NCI-H1105 (cell line): ENCODE results near the gene CEACAM20.
"Not testable (repeated sequence)": the region's sequence is repeated elsewhere in the genome, so short reads cannot be mapped to it uniquely, and the experiment has no call there.

ENCODE experiments used
- DNase-seq: peaks from one replicate; lab custom pipeline; 2025; lab: John Stamatoyannopoulos, UW

Gene CEACAM20

DNA sequence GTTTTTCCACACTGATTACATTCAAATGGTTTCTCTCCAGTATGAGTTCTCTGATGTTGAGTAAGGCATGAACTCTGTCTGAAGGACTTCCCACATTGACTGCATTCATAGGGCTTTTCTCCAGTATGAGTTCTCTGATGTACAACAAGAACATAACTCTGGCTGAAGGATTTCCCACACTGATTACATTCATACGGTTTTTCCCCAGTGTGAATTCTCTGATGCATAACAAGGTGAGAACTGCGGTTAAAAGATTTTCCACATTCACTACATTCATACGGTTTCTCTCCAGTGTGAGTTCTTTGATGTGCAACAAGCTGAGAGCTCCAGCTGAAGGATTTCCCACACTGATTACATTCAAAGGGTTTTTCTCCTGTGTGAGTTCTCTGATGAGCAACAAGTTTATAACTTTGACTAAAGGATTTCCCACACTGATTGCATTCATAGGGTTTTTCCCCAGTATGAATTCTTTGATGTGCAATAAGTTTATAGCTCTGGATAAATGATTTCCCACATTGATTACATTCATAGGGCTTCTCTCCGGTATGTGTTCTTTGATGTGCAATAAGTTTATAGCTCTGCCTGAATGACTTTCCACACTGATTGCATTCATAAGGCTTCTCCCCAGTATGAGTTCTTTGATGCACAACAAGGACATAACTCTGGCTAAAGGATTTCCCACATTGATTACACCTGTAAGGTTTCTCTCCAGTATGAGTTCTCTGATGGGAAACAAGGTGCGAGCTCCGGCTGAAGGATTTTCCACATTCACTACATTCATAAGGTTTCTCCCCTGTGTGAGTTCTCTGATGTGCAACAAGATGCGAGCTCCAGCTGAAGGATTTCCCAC is 52.7 kb downstream of the CEACAM20 start:
- DNase-seq, result peak; percentile 29

DNA sequence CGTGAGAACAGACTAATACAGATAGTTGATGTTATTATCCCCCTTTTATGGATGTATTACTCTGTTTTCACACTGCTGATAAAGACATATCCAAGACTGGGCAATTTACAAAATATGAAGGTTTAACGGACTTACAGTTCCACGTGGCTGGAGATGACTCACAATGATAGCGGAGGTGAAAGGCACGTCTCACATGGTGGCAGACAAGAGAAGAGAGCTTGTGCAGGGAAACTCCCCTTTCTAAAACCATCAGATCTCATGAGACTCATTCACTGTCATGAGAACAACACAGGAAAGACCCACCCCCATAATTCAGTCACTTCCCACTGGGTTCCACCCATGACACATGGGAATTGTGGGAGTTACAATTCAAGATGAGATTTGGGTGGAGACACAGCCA is 60.7 kb downstream of the CEACAM20 start:
- not testable (repeated sequence) for DNase-seq

DNA sequence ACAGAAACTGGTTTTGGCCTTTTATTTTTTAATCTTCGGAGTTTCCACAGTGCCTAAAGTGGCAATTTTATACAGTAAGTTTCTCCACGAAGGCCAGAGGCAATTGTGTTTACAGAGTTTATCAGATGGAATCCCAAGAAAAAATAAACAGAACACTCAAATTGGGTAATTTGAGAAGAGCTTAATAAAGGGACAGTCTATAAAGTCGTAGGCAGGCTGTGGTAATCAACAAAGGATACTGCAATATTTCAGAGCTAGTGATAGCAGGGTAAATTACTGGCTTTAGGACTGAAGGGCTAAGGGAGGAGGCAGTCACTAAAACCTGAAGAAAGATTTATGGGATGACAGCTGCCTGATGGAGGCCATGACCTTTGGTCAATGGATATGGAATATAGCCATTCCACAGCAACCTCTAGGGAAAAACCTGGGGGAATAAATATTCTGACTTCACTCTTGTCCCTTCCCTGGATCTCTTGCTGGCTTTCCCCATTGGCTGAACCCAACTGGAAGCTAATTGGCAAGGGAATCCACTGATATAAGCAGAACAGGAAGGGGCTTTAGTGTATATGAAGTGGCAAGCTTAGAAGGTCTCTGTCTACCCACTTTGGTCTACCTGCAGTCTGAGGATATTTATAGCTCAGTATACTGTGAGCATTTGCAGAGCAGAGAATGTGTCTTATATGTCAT is 66.7 kb downstream of the CEACAM20 start:
- DNase-seq, result not testable (repeated sequence)
